ENCODE data around the gene RND3.

RND3 gene

GRCh38 chr2:150494234-150494945 is 6.9 kb upstream of the RND3 start:
- TF ChIP-seq, protein P1, sequence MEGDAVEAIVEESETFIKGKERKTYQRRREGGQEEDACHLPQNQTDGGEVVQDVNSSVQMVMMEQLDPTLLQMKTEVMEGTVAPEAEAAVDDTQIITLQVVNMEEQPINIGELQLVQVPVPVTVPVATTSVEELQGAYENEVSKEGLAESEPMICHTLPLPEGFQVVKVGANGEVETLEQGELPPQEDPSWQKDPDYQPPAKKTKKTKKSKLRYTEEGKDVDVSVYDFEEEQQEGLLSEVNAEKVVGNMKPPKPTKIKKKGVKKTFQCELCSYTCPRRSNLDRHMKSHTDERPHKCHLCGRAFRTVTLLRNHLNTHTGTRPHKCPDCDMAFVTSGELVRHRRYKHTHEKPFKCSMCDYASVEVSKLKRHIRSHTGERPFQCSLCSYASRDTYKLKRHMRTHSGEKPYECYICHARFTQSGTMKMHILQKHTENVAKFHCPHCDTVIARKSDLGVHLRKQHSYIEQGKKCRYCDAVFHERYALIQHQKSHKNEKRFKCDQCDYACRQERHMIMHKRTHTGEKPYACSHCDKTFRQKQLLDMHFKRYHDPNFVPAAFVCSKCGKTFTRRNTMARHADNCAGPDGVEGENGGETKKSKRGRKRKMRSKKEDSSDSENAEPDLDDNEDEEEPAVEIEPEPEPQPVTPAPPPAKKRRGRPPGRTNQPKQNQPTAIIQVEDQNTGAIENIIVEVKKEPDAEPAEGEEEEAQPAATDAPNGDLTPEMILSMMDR (IDR thresholded peaks at IDR 0.05): no peak
- TF ChIP-seq ZFX (IDR thresholded peaks at IDR 0.05; ENCODE audit: borderline replicate concordance): no peak
- H3K27ac ChIP-seq: peak overlapping the region; percentile 27; the same call in 1 of the 2 replicates

- H3K27ac ChIP-seq: no peak overlapping the region
These were observed 4.5 kb upstream of the RND3 start for GRCh38 chr2:150491943-150492342.

GRCh38 chr2:150491430-150491829 is 4.0 kb upstream of the RND3 start:
- no peak for TF ChIP-seq ZFX (IDR thresholded peaks at IDR 0.05; ENCODE audit: borderline replicate concordance)
- TF ChIP-seq, protein P1 (IDR thresholded peaks at IDR 0.05): no peak
- no peak overlapping the region for H3K27ac ChIP-seq

More at GRCh38 chr2:150491943-150492342, 4.5 kb upstream of the RND3 start:
- TF ChIP-seq, protein P1 (IDR thresholded peaks at IDR 0.05): no peak
- no peak for TF ChIP-seq ZFX (IDR thresholded peaks at IDR 0.05; ENCODE audit: borderline replicate concordance)

- TF ChIP-seq, protein P1 (IDR thresholded peaks at IDR 0.05): no peak
- no peak for TF ChIP-seq ZFX (IDR thresholded peaks at IDR 0.05; ENCODE audit: borderline replicate concordance)
- H3K27ac ChIP-seq: no peak overlapping the region
These were observed 3.0 kb upstream of the RND3 start for GRCh38 chr2:150490466-150490865.

DNA sequence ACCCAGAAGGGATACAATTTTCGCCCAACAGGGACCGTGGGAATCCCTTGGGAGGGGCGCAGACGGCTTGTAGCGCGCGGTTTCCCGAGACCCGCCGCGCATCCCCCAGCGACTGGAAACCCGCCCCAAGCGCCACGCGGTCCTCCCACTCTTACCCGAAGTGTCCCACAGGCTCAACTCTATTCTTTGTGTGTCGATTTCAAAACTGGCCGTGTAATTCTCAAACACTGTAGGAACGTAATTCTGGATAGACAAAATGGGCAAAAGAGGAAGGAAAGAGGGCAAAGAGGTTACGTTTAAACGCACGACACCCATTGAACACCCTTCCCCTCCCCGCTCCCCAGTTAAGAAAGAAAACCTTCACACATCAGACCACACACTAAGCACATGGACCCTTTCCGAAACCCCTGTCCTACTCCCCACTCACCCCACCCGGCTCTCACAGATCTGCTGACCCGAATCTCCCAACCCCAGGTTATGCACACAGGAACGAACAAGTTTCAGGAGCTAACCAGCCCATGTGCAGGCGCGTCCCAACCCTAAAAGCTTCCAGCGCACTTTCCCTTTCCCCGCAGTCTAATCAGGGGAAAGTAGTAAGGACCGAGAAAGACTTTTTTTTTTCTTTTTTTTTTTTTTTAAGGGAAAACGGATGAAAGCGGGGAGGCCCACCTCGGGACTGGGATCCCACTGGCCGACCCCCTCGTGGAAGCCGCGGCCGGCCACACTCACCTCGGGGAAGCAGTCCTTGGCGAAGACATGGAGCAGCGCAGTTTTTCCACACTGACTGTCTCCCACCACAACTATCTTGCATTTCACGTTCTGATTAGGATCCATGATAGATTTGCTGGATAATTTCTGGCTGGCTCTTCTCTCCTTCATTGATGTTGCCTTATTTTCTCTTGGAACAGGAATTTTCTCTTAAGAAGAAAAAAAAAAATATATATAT is 655 bp downstream of the RND3 start:
- no peak overlapping the region for H3K27ac ChIP-seq
- no peak for TF ChIP-seq ZFX (IDR thresholded peaks at IDR 0.05; ENCODE audit: borderline replicate concordance)
- TF ChIP-seq, protein P1 (IDR thresholded peaks at IDR 0.05): no peak

- no peak for TF ChIP-seq ZFX (IDR thresholded peaks at IDR 0.05; ENCODE audit: borderline replicate concordance)
- TF ChIP-seq, protein P1 (IDR thresholded peaks at IDR 0.05): no peak
- H3K27ac ChIP-seq: no peak overlapping the region
These were observed 1.5 kb downstream of the RND3 start for GRCh38 chr2:150485871-150486538.

All from 22Rv1 (cell line).